ENCODE data around the gene MON1B.
"Not testable (repeated sequence)": the region's sequence is repeated elsewhere in the genome, so short reads cannot be mapped to it uniquely, and the experiment has no call there.

The MON1B gene

DNA sequence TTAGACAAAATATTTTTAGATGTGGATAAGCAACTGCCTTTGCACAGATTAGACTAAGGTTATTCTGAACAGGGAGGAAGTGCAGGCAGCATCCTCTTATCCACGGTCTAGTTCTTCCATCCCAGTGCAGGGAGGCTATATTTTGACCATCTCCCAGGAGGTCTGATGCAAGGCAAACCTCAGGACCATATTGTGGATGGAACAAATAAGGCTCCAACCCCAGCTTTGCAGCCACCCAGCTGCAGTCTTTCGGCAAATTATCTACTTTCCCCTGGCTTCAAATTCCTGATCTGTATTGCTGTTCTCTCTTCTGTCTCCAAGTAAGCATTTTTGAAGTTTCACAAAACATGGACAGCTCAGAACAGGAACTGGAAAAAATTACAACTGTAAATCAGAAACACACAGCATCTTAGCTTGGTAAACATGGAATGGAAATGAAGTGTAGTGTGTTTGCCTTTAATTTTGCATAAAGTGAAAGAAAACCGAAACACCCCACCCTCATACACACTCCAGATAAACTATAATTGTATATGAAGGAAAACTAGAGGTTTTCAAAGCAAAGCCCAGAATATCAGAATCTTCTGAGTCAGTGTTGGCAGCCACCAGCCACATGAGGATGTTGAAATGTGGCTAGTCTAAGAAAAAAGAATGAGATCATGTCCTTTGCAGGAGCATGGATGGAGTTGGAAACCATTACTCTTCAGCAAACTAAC, 33.5 kb upstream of the MON1B start:
- no peaks in the 10 kb centered on the region for H3K79me2 ChIP-seq (ENCODE audit: insufficient read depth, low read length)
- H3K4me3 ChIP-seq (ENCODE audit: low read length, poor library complexity, severe bottlenecking): no peak overlapping the region
- H3K9me3 ChIP-seq (ENCODE audit: insufficient read depth, low read depth, low read length): no peaks in the 10 kb centered on the region
- H3K9ac ChIP-seq (ENCODE audit: low read depth, low read length, poor library complexity, severe bottlenecking): no peak overlapping the region
- TF ChIP-seq, protein P1, sequence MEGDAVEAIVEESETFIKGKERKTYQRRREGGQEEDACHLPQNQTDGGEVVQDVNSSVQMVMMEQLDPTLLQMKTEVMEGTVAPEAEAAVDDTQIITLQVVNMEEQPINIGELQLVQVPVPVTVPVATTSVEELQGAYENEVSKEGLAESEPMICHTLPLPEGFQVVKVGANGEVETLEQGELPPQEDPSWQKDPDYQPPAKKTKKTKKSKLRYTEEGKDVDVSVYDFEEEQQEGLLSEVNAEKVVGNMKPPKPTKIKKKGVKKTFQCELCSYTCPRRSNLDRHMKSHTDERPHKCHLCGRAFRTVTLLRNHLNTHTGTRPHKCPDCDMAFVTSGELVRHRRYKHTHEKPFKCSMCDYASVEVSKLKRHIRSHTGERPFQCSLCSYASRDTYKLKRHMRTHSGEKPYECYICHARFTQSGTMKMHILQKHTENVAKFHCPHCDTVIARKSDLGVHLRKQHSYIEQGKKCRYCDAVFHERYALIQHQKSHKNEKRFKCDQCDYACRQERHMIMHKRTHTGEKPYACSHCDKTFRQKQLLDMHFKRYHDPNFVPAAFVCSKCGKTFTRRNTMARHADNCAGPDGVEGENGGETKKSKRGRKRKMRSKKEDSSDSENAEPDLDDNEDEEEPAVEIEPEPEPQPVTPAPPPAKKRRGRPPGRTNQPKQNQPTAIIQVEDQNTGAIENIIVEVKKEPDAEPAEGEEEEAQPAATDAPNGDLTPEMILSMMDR (conservative IDR thresholded peaks at IDR 0.05; ENCODE audit: low read length): no peak
- TF ChIP-seq EZH2phosphoT487 (IDR thresholded peaks at IDR 0.05; ENCODE audit: borderline replicate concordance): no peak
- no peaks in the 10 kb centered on the region for H4K20me1 ChIP-seq (ENCODE audit: insufficient read depth, low read length, poor library complexity, severe bottlenecking)
- no peaks in the 10 kb centered on the region for H3K9me2 ChIP-seq (replicated peaks; ENCODE audit: low read depth, low read length)
- no peaks in the 10 kb centered on the region for H3F3A ChIP-seq (ENCODE audit: low read depth)
- H3K4me2 ChIP-seq (ENCODE audit: low read depth, low read length, poor library complexity, severe bottlenecking): no peak overlapping the region
- H3K36me3 ChIP-seq (ENCODE audit: insufficient read depth, low read length): no peaks in the 10 kb centered on the region
- no peaks in the 10 kb centered on the region for H3K27me3 ChIP-seq (ENCODE audit: insufficient read depth, low read length, poor library complexity, severe bottlenecking)
- H3K4me1 ChIP-seq (ENCODE audit: insufficient read depth, low read length, poor library complexity, severe bottlenecking): no peaks in the 10 kb centered on the region
- no peak overlapping the region for H2AFZ ChIP-seq (ENCODE audit: low read length)

DNA sequence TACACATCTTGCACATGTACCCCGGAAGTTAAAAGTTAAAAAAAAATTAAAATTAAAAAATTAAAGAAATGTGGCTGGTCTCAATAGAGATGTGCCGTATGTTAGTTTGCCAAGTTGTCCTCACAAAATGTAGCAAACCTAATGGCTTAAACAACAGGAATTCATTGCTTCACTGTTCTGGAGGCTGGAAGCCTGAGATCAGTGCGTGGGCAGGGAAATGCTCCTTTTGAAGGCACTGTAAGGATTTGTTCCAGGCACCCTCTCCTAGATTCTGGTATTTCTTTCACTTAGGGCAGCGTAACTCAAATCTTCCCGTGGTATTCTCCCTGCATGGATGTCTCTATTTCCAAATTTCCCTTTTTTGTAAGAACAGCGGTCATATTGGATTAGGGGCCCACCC, 32.7 kb upstream of the MON1B start:
- no peak for TF ChIP-seq EZH2phosphoT487 (IDR thresholded peaks at IDR 0.05; ENCODE audit: borderline replicate concordance)
- TF ChIP-seq, protein P1 (conservative IDR thresholded peaks at IDR 0.05; ENCODE audit: low read length): no peak
- Histone ChIP-seq H3K27me3 (ENCODE audit: insufficient read depth, low read length, poor library complexity, severe bottlenecking) (no peaks in the 10 kb centered on the region), H3K4me3 (ENCODE audit: low read length, poor library complexity, severe bottlenecking) (no peak overlapping the region), H2AFZ (ENCODE audit: low read length) (no peak overlapping the region), H3F3A (ENCODE audit: low read depth) (no peaks in the 10 kb centered on the region), H3K9me3 (ENCODE audit: insufficient read depth, low read depth, low read length) (no peaks in the 10 kb centered on the region), H3K4me2 (ENCODE audit: low read depth, low read length, poor library complexity, severe bottlenecking) (no peak overlapping the region), H4K20me1 (ENCODE audit: insufficient read depth, low read length, poor library complexity, severe bottlenecking) (no peaks in the 10 kb centered on the region), H3K79me2 (ENCODE audit: insufficient read depth, low read length) (no peaks in the 10 kb centered on the region), H3K9me2 (replicated peaks; ENCODE audit: low read depth, low read length) (no peaks in the 10 kb centered on the region), H3K36me3 (ENCODE audit: insufficient read depth, low read length) (no peaks in the 10 kb centered on the region), H3K4me1 (ENCODE audit: insufficient read depth, low read length, poor library complexity, severe bottlenecking) (no peaks in the 10 kb centered on the region), H3K9ac (ENCODE audit: low read depth, low read length, poor library complexity, severe bottlenecking) (no peak overlapping the region)

DNA sequence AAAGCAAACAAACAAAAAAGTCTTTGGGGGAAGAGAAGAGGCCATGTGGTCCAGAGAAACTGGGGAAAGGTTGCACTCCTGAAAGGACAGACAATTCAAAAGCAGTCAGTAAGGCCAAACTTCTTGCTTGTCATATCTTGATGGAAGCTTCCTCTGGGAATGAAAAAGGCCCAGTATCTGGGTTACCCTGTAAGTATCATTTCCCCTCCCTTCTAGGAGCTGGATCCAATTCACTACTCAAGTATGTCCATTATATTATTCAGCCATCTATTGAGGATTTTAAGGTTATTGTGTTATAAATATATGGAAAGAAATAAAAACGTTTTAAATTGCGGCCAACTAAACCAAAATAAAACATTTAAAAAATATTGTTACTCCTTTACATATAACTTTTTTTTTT, 26.0 kb upstream of the MON1B start:
- Histone ChIP-seq H3K79me2 (ENCODE audit: insufficient read depth, low read length) (no peaks in the 10 kb centered on the region), H3F3A (ENCODE audit: low read depth) (no peaks in the 10 kb centered on the region), H2AFZ (ENCODE audit: low read length) (no peak overlapping the region), H3K4me2 (ENCODE audit: low read depth, low read length, poor library complexity, severe bottlenecking) (no peak overlapping the region), H3K27me3 (ENCODE audit: insufficient read depth, low read length, poor library complexity, severe bottlenecking) (no peaks in the 10 kb centered on the region), H3K9ac (ENCODE audit: low read depth, low read length, poor library complexity, severe bottlenecking) (no peak overlapping the region), H3K36me3 (ENCODE audit: insufficient read depth, low read length) (no peaks in the 10 kb centered on the region), H3K4me1 (ENCODE audit: insufficient read depth, low read length, poor library complexity, severe bottlenecking) (no peaks in the 10 kb centered on the region), H4K20me1 (ENCODE audit: insufficient read depth, low read length, poor library complexity, severe bottlenecking) (no peaks in the 10 kb centered on the region), H3K9me3 (ENCODE audit: insufficient read depth, low read depth, low read length) (no peaks in the 10 kb centered on the region), H3K9me2 (replicated peaks; ENCODE audit: low read depth, low read length) (no peaks in the 10 kb centered on the region), H3K4me3 (ENCODE audit: low read length, poor library complexity, severe bottlenecking) (no peak overlapping the region)
- no peak for TF ChIP-seq EZH2phosphoT487 (IDR thresholded peaks at IDR 0.05; ENCODE audit: borderline replicate concordance)
- TF ChIP-seq, protein P1 (conservative IDR thresholded peaks at IDR 0.05; ENCODE audit: low read length): no peak

DNA sequence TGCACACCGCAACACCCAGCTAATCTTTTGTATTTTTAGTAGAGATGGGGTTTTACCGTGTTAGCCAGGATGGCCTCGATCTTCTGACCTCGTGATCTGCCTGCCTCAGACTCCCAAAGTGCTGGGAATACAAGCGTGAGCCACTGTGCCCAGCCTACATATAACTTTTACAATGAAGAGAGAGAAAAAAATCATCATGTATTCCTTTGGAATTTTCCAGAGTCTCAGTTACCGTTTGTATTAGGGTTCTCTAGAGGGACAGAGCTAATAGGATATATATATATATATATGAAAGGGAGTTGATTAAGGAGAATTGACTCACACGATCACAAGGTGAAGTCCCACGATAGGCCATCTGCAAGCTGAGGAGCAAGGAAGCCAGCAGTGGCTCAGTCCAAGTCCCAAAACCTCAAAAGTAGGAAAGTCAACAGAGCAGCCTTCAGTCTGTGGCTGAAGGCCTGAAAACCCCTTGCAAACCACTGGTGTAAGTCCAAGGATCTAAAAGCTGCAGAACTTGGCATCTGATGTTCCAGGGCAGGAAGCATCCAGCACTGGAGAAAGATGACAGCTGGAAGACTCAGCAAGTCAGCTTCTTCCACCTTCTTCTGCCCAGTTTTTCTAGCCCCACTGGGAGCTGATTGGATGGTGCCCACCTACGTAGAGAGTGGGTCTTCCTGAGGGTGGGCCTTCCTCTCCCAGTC, 25.3 kb upstream of the MON1B start:
- not testable (repeated sequence) for H2AFZ ChIP-seq (ENCODE audit: low read length); H3K4me3 ChIP-seq (ENCODE audit: low read length, poor library complexity, severe bottlenecking); H3K4me2 ChIP-seq (ENCODE audit: low read depth, low read length, poor library complexity, severe bottlenecking); H3K9me3 ChIP-seq (ENCODE audit: insufficient read depth, low read depth, low read length); H3K36me3 ChIP-seq (ENCODE audit: insufficient read depth, low read length); H3K4me1 ChIP-seq (ENCODE audit: insufficient read depth, low read length, poor library complexity, severe bottlenecking); H3K9ac ChIP-seq (ENCODE audit: low read depth, low read length, poor library complexity, severe bottlenecking); H3K79me2 ChIP-seq (ENCODE audit: insufficient read depth, low read length); H3F3A ChIP-seq (ENCODE audit: low read depth); H4K20me1 ChIP-seq (ENCODE audit: insufficient read depth, low read length, poor library complexity, severe bottlenecking); H3K27me3 ChIP-seq (ENCODE audit: insufficient read depth, low read length, poor library complexity, severe bottlenecking); H3K9me2 ChIP-seq (replicated peaks; ENCODE audit: low read depth, low read length)

Measured in Loucy (cell line).